ENCODE data around the gene PCDHGB3.

Gene PCDHGB3

GRCh38 chr5:141369994-141370848 lies at the start of gene PCDHGB3:
Gene PCDHGB3 (plus strand): TSS chr5:141370242. CDS start chr5:141370395, 153 bp downstream.
- H4K20me1 ChIP-seq (ENCODE audit: insufficient read depth, low read length): no peaks in the 10 kb centered on the region
- H3K9ac ChIP-seq (ENCODE audit: low read length): no peak within 1 kb of the TSS
- TF ChIP-seq CTCF (IDR thresholded peaks at IDR 0.05; ENCODE audit: low read length) (0 out of 2 replicates have a peak, but pooled peaks have one; percentile 13), EZH2 (IDR thresholded peaks at IDR 0.05; ENCODE audit: borderline replicate concordance, low read length) (no peak)
- H3K4me3 ChIP-seq (ENCODE audit: low read depth, low read length, poor library complexity, severe bottlenecking): no peak within 1 kb of the TSS
- H3K27me3 ChIP-seq (ENCODE audit: insufficient read depth, low read length): no peaks in the 10 kb centered on the region
- H3F3A ChIP-seq (ENCODE audit: insufficient read depth, low read length): no peaks in the 10 kb centered on the region
- no peak within 1 kb of the TSS for H2AFZ ChIP-seq (ENCODE audit: low read length)
- no peaks in the 10 kb centered on the region for H3K9me2 ChIP-seq (ENCODE audit: low read depth, low read length)
- H3K79me2 ChIP-seq (ENCODE audit: insufficient read depth, low read length): no peaks in the 10 kb centered on the region
- H3K9me3 ChIP-seq (ENCODE audit: low read length): peaks cover 27% of the 10 kb centered on the region
- no peak within 1 kb of the TSS for H3K27ac ChIP-seq (ENCODE audit: low read depth, low read length, poor library complexity, severe bottlenecking)
- H3K4me1 ChIP-seq (ENCODE audit: insufficient read depth, low read length, severe bottlenecking): no peaks in the 10 kb centered on the region
- no peaks in the 10 kb centered on the region for H3K36me3 ChIP-seq (ENCODE audit: insufficient read depth, low read length)
- H3K4me2 ChIP-seq (ENCODE audit: low read length): no peak within 1 kb of the TSS

- Histone ChIP-seq H3K4me2 (ENCODE audit: low read length) (no peak overlapping the region), H3F3A (ENCODE audit: insufficient read depth, low read length) (no peaks in the 10 kb centered on the region), H3K4me1 (ENCODE audit: insufficient read depth, low read length, severe bottlenecking) (peaks cover 28% of the 10 kb centered on the region), H3K9me3 (ENCODE audit: low read length) (peaks cover 20% of the 10 kb centered on the region), H3K9me2 (ENCODE audit: low read depth, low read length) (no peaks in the 10 kb centered on the region), H3K27me3 (ENCODE audit: insufficient read depth, low read length) (no peaks in the 10 kb centered on the region), H3K79me2 (ENCODE audit: insufficient read depth, low read length) (peaks cover 24% of the 10 kb centered on the region), H3K27ac (ENCODE audit: low read depth, low read length, poor library complexity, severe bottlenecking) (no peak overlapping the region), H3K9ac (ENCODE audit: low read length) (no peak overlapping the region), H3K4me3 (ENCODE audit: low read depth, low read length, poor library complexity, severe bottlenecking) (no peak overlapping the region), H2AFZ (ENCODE audit: low read length) (no peak overlapping the region), H4K20me1 (ENCODE audit: insufficient read depth, low read length) (no peaks in the 10 kb centered on the region), H3K36me3 (ENCODE audit: insufficient read depth, low read length) (peaks cover 26% of the 10 kb centered on the region)
- no peak for TF ChIP-seq EZH2 (IDR thresholded peaks at IDR 0.05; ENCODE audit: borderline replicate concordance, low read length)
- no peak for TF ChIP-seq CTCF (IDR thresholded peaks at IDR 0.05; ENCODE audit: low read length)
These were observed 47.8 kb upstream of the PCDHGB3 start for GRCh38 chr5:141322261-141322660.

GRCh38 chr5:141326088-141326854 lies 43.8 kb upstream of the PCDHGB3 start:
- TF ChIP-seq EZH2 (IDR thresholded peaks at IDR 0.05; ENCODE audit: borderline replicate concordance, low read length) (no peak), CTCF (IDR thresholded peaks at IDR 0.05; ENCODE audit: low read length) (peak; percentile 84)
- H4K20me1 ChIP-seq (ENCODE audit: insufficient read depth, low read length): no peaks in the 10 kb centered on the region
- peak overlapping the region; percentile 83 for H3K4me2 ChIP-seq (ENCODE audit: low read length)
- no peaks in the 10 kb centered on the region for H3F3A ChIP-seq (ENCODE audit: insufficient read depth, low read length)
- H3K4me1 ChIP-seq (ENCODE audit: insufficient read depth, low read length, severe bottlenecking): peaks cover 17% of the 10 kb centered on the region
- H3K27ac ChIP-seq (ENCODE audit: low read depth, low read length, poor library complexity, severe bottlenecking): peak overlapping the region; percentile 38
- no peaks in the 10 kb centered on the region for H3K79me2 ChIP-seq (ENCODE audit: insufficient read depth, low read length)
- peak overlapping the region; percentile 68 for H3K4me3 ChIP-seq (ENCODE audit: low read depth, low read length, poor library complexity, severe bottlenecking)
- H3K9me3 ChIP-seq (ENCODE audit: low read length): no peaks in the 10 kb centered on the region; the same call in 1 of the 2 replicates
- H2AFZ ChIP-seq (ENCODE audit: low read length): peak overlapping the region; percentile 85
- H3K9me2 ChIP-seq (ENCODE audit: low read depth, low read length): no peaks in the 10 kb centered on the region
- peak overlapping the region; percentile 83 for H3K9ac ChIP-seq (ENCODE audit: low read length)
- no peaks in the 10 kb centered on the region for H3K36me3 ChIP-seq (ENCODE audit: insufficient read depth, low read length)
- no peaks in the 10 kb centered on the region for H3K27me3 ChIP-seq (ENCODE audit: insufficient read depth, low read length)
